HG02943 (cell line): ENCODE results near the gene N4BP3.
A peak's percentile ranks its signal among the peaks of the same experiment; 100 is the strongest.

ENCODE experiments used
- ATAC-seq: cut with Tn5 transposase; IDR thresholded peaks from one replicate; pipeline ENCODE4 v1.9.1; 2021; ENCODE audit warnings: mild to moderate bottlenecking, low read depth, moderate library complexity; ENCODE audit not compliant: unreplicated experiment

The N4BP3 gene

GRCh38 chr5:178098685-178099084, 14.6 kb upstream of the N4BP3 start:
- no peak for ATAC-seq

GRCh38 chr5:178103612-178104011, 9.7 kb upstream of the N4BP3 start:
- ATAC-seq: no peak

DNA sequence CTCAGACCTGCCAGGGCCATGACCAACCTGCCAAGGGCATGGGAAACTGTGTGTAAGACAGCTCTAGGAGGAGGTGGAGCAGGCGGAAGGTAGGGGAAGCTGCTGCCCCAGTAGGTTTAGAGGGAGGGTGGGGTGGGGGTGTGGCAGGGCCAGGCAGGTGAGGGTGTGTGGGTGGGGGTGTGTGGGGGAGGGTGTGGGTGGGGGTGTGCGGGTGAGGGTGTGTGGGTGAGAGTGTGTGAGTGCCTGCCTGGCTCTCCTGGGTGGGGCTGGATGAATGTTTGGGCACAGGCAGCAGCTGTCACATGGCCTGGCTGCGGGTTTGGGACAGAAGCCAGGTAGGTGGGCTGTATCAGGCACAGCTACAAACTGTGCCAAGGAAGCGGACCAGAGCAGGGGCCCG, 8.8 kb upstream of the N4BP3 start:
- ATAC-seq: no peak

DNA sequence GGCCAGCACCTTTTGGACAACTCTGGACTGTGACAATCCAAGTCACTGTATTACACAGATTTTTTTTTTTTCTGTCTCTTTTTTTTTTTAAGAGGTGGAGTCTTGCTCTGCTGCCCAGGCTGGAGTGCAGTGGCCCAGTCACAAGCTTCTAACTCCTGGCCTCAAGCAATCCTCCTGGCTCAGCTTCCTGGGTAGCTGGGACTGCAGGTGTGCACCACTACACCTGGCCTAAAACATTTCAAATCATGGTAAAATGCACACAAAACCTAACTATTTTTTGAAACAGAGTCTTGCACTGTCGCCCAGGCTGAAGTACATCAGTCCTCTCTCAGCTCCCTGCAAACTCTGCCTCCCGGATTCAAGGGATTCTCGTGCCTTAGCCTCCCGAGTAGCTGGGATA, 7.2 kb upstream of the N4BP3 start:
- ATAC-seq: no peak

DNA sequence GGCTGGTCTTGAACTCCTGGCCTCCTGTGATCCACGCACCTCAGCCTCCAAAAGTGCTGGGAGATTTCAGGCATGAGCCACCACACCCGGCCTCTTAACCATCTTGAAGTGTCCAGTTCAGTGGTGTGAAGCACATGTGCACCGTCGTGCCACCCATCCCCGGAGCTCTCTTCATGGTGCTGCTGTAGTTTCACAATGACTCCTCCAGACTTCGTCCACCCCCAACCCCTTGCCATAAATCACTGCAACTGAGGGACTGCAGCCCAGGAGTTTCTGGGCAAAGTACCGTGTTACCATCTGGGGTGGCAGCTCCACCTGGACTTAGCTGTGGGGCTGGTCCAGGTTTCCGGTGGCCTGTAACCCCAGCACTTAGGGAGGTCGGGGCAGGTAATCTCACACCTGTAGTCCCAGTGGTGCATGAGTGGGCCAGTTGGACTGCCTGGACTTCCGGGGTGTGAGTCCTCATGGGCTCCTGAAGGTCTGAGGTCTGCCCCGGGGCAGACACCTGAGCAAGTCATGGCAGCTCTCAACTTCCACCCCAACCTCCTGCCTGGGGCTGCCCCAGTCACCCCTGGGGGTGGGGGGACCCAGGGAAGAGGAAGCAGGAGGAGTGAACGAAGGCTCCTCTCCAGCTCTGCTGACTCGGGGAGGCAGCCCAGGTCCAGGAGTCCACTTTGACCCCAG, 6.6 kb upstream of the N4BP3 start:
- ATAC-seq: no peak

DNA sequence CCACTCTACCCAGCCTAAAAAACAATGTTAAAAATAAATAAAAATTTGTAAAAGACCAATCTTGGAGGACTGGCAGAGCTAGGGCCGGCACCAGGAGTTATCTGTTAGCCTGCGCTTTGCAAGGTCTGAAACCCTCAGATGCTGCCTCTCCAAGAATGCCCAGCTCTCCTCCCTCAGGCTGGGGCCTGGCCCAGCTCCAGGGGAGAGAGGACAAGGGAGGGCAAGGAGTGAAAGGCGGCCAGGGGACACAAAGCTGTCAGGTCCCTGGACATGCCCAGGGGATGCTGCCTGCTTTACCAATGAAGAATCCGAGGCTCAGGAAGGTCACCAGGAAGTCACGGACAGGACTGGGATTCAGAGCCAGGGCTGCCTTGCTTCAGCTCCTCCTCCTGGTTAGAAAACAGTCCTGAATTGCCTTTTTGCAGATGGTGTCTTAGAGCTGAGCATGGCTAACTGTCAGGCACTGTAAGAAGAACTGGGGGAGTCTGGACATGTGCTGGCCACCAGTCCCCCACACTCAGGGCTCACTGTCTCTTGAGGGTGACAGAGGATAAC, 5.5 kb upstream of the N4BP3 start:
- no peak for ATAC-seq

DNA sequence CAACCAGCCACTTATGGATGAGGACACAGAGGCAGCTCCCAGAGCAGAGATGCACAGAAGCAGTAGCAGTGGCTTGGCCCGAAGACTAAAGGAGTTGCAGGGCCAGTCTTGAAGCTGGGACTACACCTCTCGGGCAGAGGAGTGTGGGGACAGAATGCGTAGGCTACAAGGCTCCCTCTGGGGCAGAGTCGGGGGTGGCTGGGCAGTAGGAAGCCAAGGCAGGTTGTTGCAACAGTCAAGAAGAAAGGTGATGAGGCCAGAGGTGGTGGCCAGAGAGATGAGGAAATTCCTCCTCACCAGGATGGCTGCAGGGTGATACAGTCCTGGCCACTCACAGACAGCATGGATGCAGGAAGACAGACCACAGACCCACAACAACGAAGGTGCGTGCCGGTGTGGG, 4.9 kb upstream of the N4BP3 start:
- ATAC-seq: no peak

GRCh38 chr5:178108966-178109365, 4.4 kb upstream of the N4BP3 start:
- no peak for ATAC-seq

GRCh38 chr5:178110511-178110910, 2.8 kb upstream of the N4BP3 start:
- no peak for ATAC-seq

- ATAC-seq: no peak
Measured at GRCh38 chr5:178111925-178112324, 1.4 kb upstream of the N4BP3 start.

DNA sequence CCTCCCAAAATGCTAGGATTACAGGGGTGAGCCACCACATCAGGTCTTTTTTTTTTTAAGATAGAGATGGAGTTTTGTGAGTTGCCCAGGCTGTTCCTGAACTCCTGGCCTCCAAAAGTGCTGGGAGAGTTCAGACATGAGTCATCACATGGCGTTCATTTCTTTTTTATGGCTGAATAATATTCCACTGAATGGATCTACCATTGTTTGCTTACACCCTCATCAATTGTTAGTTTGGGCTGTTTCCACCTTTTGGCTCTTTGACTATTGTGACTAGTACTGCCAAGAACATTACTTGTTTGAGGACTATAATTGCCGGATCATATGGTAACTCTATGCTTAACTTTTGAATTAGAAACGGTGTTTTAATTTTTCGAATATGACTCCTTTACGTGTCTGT, 787 bp upstream of the N4BP3 start:
- ATAC-seq: no peak

- ATAC-seq: no peak
Measured at GRCh38 chr5:178113841-178114324, 551 bp downstream of the N4BP3 start.

- ATAC-seq: no peak
Measured at GRCh38 chr5:178114325-178115135, 1.2 kb downstream of the N4BP3 start.

DNA sequence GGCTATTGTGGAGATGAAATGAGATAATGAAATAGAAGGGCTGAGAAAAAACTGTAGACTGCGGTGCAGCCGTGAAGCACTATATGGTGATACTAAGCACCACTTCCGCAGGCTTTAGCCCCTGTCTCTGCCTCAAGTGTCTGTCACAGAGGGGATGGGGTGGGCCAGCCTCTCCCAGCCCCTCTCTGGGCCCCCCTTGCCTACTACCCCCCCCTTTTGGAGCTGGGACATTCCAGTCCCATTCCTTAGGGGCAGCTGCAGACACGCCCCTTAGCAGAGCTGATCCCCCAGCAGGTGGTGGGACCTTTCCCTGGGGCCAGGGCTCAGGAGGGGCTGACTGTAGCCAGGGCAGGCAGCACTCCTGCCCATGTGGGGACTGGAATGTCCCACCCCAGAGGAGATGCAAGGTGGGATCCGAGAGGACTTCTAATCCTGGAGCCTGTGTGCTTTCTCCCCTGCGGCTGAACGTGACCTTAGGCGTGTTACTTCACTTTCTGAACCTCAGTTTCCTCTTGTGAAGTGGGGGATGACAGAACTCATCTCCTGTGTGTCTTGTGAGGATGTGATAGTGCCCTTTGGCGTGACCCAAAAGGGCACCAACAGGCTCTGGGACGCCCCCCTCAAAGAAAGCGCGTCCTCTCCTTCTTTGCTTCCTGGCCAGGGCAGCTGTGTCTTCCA, 1.9 kb downstream of the N4BP3 start:
- no peak for ATAC-seq

DNA sequence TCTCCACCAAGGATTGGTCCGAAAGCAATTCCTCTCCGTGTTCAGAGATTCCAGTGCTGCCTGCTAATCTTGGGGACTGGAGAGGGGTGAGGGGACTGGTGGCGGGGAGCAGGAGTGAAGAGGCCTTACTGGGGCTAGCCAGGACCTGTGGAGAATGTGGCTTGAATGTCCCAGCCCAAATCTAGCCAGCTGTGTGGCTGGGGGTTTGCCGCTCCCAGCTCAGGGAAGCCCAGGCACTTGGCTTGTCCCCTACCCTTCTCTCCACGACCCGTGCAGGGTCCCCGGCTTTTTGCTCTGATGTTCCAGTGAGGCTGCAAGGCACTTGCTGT, 2.4 kb downstream of the N4BP3 start:
- ATAC-seq: no peak

GRCh38 chr5:178116143-178116885, 3.0 kb downstream of the N4BP3 start:
- ATAC-seq: peak; percentile 27

DNA sequence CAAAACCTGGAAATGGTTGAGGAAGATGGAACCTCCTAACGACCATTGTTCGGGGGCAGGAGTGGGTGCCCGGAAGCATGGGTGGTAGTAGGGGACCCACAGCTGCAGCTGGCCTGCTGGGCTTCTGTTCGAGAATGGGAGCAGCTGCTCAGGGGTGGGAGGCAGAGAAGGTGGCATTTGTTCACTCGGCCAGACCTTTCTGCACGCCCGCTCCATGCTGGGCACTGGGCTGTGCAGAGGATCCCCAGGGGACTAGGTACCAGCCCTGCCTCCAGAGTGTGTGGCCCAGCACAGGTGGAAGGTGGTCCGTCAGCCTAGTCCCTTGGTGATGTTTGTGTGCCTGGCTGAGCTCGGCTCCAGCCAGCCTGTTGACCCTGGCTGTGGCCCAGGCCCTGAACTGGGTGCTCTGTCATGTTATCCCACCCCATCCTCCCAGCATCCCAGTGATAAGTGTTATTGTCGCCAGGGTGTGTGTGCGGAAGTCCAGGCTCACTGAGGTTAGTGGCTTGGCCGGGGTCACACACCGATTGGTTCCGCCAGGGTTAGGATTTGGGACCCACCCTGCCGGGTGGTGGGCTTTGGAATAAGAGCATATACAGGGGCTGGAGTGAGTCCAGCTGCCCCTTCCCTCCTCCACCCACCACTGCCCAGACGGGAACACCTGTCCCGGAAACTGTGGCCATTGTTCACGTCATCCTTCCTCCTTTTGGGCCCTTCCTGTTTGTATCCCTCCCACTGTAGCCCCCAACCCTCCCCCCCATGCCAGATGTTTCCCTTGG, 4.8 kb downstream of the N4BP3 start:
- no peak for ATAC-seq

GRCh38 chr5:178119915-178120606, 6.7 kb downstream of the N4BP3 start:
- ATAC-seq: no peak
